ENCODE data around the gene CCN6.

GRCh38 chr6:112008482-112008881, 45.4 kb upstream of the CCN6 start:
- TF ChIP-seq, protein P1, sequence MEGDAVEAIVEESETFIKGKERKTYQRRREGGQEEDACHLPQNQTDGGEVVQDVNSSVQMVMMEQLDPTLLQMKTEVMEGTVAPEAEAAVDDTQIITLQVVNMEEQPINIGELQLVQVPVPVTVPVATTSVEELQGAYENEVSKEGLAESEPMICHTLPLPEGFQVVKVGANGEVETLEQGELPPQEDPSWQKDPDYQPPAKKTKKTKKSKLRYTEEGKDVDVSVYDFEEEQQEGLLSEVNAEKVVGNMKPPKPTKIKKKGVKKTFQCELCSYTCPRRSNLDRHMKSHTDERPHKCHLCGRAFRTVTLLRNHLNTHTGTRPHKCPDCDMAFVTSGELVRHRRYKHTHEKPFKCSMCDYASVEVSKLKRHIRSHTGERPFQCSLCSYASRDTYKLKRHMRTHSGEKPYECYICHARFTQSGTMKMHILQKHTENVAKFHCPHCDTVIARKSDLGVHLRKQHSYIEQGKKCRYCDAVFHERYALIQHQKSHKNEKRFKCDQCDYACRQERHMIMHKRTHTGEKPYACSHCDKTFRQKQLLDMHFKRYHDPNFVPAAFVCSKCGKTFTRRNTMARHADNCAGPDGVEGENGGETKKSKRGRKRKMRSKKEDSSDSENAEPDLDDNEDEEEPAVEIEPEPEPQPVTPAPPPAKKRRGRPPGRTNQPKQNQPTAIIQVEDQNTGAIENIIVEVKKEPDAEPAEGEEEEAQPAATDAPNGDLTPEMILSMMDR (IDR thresholded peaks at IDR 0.05): no peak
- TF ChIP-seq POLR2A (IDR thresholded peaks at IDR 0.05): no peak

Data from vagina (tissue), 2 donors.